Tibial artery (tissue), 4 donors: ENCODE results near the gene SLC6A19.

Experiments used
- DNase-seq, 2 donors: peaks; one replicate each; pipeline ENCODE4 v3.0.0-alpha.2; 2019
- H3K27ac ChIP-seq, 2 donors: fragments of 200-600 bp; sonication (generic) in 1 of 2; 1 replicate in 1 of 2; 2 replicates in 1 of 2; pipeline ENCODE4 v1.5.1; 2018 to 2019; ENCODE audit warnings: mild to moderate bottlenecking in 1 of 2
- H3K27me3 ChIP-seq, 2 donors: fragments of 200-600 bp; sonication (generic) in 1 of 2; one replicate each; pipeline versions ENCODE4 v1.5.1 to v1.6.0; 2016 to 2019
- H3K36me3 ChIP-seq, 3 donors: fragments of 200-600 bp; sonication (generic) in 2 of 3; one replicate each; pipeline ENCODE4 v1.5.1; 2016 to 2019; ENCODE audit warnings: mild to moderate bottlenecking in 2 of 3
- H3K4me1 ChIP-seq, 4 donors: fragments of 200-600 bp; sonication (generic) in 2 of 4; 1 replicate in 3 of 4; 2 replicates in 1 of 4; pipeline ENCODE4 v1.5.1; 2016 to 2019
- H3K4me3 ChIP-seq, 2 donors: fragments of 200-600 bp; sonication (generic) in 1 of 2; 1 replicate in 1 of 2; 2 replicates in 1 of 2; pipeline ENCODE4 v1.5.1; 2018 to 2019; ENCODE audit warnings: mild to moderate bottlenecking in 2 of 2
- H3K9me3 ChIP-seq, 3 donors: fragments of 200-600 bp; sonication (generic) in 1 of 3; one replicate each; pipeline ENCODE4 v1.5.1; 2016 to 2019
- intact Hi-C: fragments of 100-400 bp; cut with DNase I; formaldehyde crosslinking; loops from one replicate; pipeline ENCODE4 v1.15.0; 2023; ENCODE audit warnings: low total_unique reads
- TF ChIP-seq, protein P1 (sequence below), 2 experiments: fragments of 200-600 bp in 1 of 2; fragments of 450-650 bp in 1 of 2; IDR thresholded peaks; one replicate each; pipeline ENCODE4 v1.5.1; 2017 to 2019; ENCODE audit warnings: antibody characterized with exemption in 2 of 2, mild to moderate bottlenecking in 1 of 2, moderate library complexity in 1 of 2

Gene SLC6A19

GRCh38 chr5:1270933-1271914 lies 69.8 kb downstream of the SLC6A19 start:
- TF ChIP-seq, protein P1, sequence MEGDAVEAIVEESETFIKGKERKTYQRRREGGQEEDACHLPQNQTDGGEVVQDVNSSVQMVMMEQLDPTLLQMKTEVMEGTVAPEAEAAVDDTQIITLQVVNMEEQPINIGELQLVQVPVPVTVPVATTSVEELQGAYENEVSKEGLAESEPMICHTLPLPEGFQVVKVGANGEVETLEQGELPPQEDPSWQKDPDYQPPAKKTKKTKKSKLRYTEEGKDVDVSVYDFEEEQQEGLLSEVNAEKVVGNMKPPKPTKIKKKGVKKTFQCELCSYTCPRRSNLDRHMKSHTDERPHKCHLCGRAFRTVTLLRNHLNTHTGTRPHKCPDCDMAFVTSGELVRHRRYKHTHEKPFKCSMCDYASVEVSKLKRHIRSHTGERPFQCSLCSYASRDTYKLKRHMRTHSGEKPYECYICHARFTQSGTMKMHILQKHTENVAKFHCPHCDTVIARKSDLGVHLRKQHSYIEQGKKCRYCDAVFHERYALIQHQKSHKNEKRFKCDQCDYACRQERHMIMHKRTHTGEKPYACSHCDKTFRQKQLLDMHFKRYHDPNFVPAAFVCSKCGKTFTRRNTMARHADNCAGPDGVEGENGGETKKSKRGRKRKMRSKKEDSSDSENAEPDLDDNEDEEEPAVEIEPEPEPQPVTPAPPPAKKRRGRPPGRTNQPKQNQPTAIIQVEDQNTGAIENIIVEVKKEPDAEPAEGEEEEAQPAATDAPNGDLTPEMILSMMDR (IDR thresholded peaks at IDR 0.05): no peak
- peaks cover 0 to under 1% (median 0%) of the 10 kb centered on the region in 3 donors for H3K9me3 ChIP-seq
- intact Hi-C loops: no loop called here
- H3K4me1 ChIP-seq: no peaks in the 10 kb centered on the region
- no peak overlapping the region for H3K27ac ChIP-seq
- DNase-seq: no peak
- H3K4me3 ChIP-seq: no peak overlapping the region
- no peaks in the 10 kb centered on the region for H3K36me3 ChIP-seq
- H3K27me3 ChIP-seq: no peaks in the 10 kb centered on the region

DNA sequence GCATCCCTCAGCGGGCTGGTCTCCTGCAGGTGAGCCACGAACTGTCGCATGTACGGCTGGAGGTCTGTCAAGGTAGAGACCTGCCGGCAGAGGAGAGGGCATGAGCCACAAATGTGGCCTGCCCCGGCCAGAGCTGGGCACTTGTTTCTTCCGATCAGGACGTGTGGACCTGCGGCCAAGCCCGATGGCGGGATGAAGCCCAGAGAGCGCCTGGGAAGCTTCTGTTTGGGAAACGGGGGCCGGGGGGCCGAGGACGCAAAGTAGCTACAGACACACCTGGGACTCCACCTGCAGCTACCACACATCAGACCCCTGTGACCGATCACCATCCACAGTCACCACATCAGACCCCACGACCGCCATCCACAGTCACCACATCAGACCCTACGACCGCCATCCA lies 70.8 kb downstream of the SLC6A19 start:
- H3K27ac ChIP-seq: no peak overlapping the region
- H3K9me3 ChIP-seq: no peaks in the 10 kb centered on the region
- intact Hi-C loops: no loop called here
- no peaks in the 10 kb centered on the region for H3K27me3 ChIP-seq
- no peaks in the 10 kb centered on the region for H3K36me3 ChIP-seq
- no peak for DNase-seq
- no peak overlapping the region for H3K4me3 ChIP-seq
- no peaks in the 10 kb centered on the region for H3K4me1 ChIP-seq
- TF ChIP-seq, protein P1 (IDR thresholded peaks at IDR 0.05): no peak

- Histone ChIP-seq H3K4me3 (no peak overlapping the region), H3K4me1 (no peaks in the 10 kb centered on the region), H3K36me3 (no peaks in the 10 kb centered on the region), H3K27me3 (no peaks in the 10 kb centered on the region), H3K9me3 (peaks cover 0 to 5% (median 3%) of the 10 kb centered on the region in 3 donors), H3K27ac (no peak overlapping the region)
- TF ChIP-seq, protein P1 (IDR thresholded peaks at IDR 0.05): no peak
- intact Hi-C loops: no loop called here
- no peak for DNase-seq
These were observed 72.3 kb downstream of the SLC6A19 start for GRCh38 chr5:1273745-1274144.

DNA sequence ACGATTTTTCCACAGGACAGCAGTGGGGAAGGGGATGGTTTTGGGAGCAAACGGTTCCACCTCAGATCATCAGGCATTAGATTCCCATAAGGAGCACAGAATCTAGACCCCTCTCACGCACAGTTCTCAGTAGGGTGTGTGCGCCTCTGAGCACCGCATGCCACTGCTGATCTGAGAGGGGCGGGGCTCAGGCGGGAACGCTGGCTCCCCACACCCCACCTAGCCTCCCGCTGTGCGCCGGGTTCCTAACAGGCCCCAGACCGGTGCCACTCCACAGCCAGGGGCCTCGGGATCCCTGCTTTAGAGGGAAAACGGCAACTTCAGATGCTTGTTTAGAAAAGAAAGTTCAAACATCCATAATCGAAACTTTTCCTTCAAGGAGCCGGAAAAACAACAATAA lies 73.1 kb downstream of the SLC6A19 start:
- TF ChIP-seq, protein P1 (IDR thresholded peaks at IDR 0.05): no peak
- intact Hi-C loops: no loop called here

More for the DNA sequence above, 73.1 kb downstream of the SLC6A19 start:
- Histone ChIP-seq H3K4me3 (no peak overlapping the region), H3K27me3 (no peaks in the 10 kb centered on the region), H3K36me3 (no peaks in the 10 kb centered on the region), H3K4me1 (no peaks in the 10 kb centered on the region), H3K27ac (no peak overlapping the region), H3K9me3 (peaks cover 0 to 13% (median 6%) of the 10 kb centered on the region in 3 donors)
- DNase-seq: no peak
